Stomach (tissue), 4 donors: ENCODE data around the gene RAB3B.

Experiments used
- CTCF ChIP-seq, 7 experiments: fragments of 450-650 bp in 4 of 7; fragments of 200-600 bp in 3 of 7; sonication (generic) in 3 of 7; IDR thresholded peaks; one replicate each; pipeline ENCODE4 v1.5.1; 2016 to 2019; ENCODE audit warnings: antibody characterized with exemption in 7 of 7, control low read depth in 2 of 7, mild to moderate bottlenecking in 1 of 7
- POLR2A ChIP-seq, 4 donors: fragments of 450-650 bp; IDR thresholded peaks; one replicate each; pipeline ENCODE4 v1.6.1; 2016; ENCODE audit warnings: antibody characterized with exemption in 4 of 4, control low read depth in 2 of 4, mild to moderate bottlenecking in 1 of 4, moderate library complexity in 1 of 4
- POLR2AphosphoS5 ChIP-seq, 3 donors: sonication (generic); formaldehyde crosslinking; IDR thresholded peaks; one replicate each; pipeline ENCODE4 v1.6.1; 2016; ENCODE audit warnings: antibody characterized with exemption in 3 of 3

GRCh38 chr1:52032785-52033131 is 42.3 kb upstream of the RAB3B start:
- no peak for TF ChIP-seq CTCF (IDR thresholded peaks at IDR 0.05)
- TF ChIP-seq POLR2AphosphoS5 (IDR thresholded peaks at IDR 0.05) = no peak
- TF ChIP-seq POLR2A (IDR thresholded peaks at IDR 0.05) = no peak
